KBM-7 (cell line): Measurements from ENCODE around the gene FAM8A1.

Source experiments
- DNase-seq: peaks from one replicate; pipeline ENCODE4 v3.0.0-alpha.2; 2015
- in situ Hi-C: fragments of 300-500 bp; cut with MboI; formaldehyde crosslinking; loops from 2 replicates; pipeline ENCODE4 v1.14.3; 2020; ENCODE audit warnings: low sequenced_read_pairs, low pct_unique_long_range_greater_than_20kb, mixed read lengths

FAM8A1 gene

GRCh38 chr6:17596085-17596484, 4.0 kb upstream of the FAM8A1 start:
- DNase-seq: no peak
- in situ Hi-C loops: loop anchor here (25.0 kb wide), 2 partner anchors 216 to 434 kb away; no protein-coding TSS in a partner anchor

DNA sequence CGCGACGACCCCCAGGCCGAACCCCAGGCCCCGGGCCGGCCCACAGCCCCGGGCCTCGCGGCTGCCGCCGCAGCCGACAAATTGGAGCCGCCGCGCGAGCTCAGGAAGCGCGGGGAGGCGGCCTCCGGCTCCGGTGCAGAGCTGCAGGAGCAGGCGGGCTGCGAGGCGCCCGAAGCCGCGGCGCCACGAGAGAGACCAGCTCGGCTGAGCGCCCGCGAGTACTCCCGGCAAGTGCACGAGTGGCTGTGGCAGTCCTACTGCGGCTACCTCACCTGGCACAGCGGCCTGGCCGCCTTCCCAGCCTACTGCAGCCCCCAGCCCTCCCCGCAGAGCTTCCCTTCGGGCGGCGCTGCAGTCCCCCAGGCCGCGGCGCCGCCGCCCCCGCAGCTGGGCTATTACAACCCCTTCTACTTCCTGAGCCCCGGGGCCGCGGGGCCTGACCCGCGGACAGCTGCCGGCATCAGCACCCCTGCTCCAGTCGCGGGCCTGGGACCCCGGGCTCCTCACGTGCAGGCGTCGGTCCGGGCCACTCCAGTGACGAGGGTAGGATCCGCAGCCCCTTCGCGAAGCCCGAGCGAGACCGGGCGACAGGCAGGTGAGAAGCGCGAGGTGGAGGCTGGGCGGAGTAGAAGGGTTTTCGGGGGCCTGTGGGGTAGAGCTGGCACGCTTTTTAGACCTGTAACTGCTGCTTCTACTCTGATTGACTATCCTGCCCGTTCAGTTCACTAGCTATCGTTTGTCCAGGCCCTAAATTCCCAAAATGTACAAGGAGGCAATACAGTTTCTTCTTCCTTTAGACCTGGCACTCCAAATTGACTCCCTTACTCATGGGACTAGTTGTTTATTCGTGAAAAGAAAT, 654 bp downstream of the FAM8A1 start:
- DNase-seq: peak; percentile 64
- in situ Hi-C loops: no loop called here

DNA sequence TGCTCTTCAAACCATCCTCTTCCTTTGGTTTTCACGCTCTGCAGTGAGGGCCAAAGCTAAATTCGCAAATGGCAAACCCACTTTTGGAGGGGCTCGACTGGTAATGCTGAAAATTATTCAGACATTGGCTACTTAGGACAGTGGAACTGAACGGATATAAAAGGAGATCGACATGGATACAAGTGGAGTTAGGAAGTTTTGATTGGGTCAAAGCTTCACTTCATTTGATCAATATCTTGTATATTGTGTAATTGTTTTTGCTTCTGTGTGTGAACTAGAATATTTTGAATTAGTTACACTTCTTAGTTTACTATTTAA, 1.2 kb downstream of the FAM8A1 start:
- DNase-seq: no peak
- in situ Hi-C loops: no loop called here

DNA sequence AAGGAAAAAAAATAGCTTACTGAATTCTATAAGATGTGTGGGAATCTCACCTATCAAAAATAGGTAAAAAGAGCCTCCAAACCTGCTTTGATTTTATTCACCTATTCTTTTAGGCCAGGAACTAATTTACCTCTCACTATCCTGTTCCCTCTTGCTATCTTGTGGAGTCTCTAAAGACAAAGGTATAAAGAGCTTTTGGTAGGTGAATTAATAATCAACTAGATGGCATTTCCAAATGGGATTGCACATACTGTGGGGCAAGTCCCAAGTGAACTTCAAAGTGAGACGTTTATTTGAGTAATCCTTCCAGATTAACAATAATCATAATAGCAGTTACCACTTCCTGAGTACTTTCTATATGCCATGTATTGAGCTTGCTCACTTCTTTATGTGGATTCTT, 2.8 kb downstream of the FAM8A1 start:
- DNase-seq: no peak
- in situ Hi-C loops: no loop called here

DNA sequence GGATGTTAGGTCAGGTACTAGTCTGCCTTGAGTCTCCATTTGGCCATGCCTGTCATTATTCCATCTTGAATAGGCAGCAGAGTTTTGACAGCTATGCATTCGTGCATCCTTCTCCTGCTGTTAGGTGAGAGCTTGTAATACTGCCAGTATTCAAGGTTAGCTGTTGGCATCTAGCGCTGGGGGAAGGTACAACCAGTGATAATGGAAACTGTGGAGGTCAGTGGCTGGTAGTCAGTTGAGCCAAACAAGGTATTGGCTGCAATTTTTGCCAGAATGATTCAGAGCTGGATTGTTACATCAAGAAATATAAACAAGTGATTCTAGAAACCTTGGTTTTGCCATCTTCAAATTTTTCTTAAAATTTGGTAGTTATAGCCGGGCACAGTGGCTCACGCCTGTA, 6.5 kb downstream of the FAM8A1 start:
- in situ Hi-C loops: no loop called here
- DNase-seq: no peak

- DNase-seq: no peak
These were observed 10.7 kb downstream of the FAM8A1 start for GRCh38 chr6:17610835-17611234.

DNA sequence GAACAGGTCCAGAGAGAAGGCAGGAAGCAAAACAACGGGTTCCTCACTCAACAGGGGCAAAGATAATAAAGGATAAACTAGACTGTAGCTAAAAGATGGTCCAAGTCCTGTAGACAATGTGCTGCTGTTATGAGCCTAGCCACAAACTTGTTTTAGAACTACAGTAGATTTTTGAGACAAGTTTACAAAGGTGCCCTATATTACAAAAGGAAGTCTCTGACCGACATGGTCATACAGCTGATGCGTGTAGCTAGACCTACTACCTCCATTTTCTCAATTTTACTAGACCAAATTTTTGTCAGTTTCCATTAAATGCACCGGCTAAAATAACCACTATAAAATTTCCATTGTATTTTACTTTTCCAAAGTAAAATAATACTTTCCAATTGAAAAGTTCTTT, 11.9 kb downstream of the FAM8A1 start:
- in situ Hi-C loops: no loop called here

More at GRCh38 chr6:17610835-17611234, 10.7 kb downstream of the FAM8A1 start:
- in situ Hi-C loops: no loop called here

GRCh38 chr6:17615794-17616193, 15.7 kb downstream of the FAM8A1 start:
- DNase-seq: no peak
- in situ Hi-C loops: no loop called here

More for the DNA sequence above, 11.9 kb downstream of the FAM8A1 start:
- DNase-seq: no peak

- DNase-seq: no peak
- in situ Hi-C loops: no loop called here
These were observed 20.9 kb downstream of the FAM8A1 start for GRCh38 chr6:17621003-17621402.

- in situ Hi-C loops: no loop called here
- no peak for DNase-seq
These were observed 22.0 kb downstream of the FAM8A1 start for GRCh38 chr6:17622144-17622543.

DNA sequence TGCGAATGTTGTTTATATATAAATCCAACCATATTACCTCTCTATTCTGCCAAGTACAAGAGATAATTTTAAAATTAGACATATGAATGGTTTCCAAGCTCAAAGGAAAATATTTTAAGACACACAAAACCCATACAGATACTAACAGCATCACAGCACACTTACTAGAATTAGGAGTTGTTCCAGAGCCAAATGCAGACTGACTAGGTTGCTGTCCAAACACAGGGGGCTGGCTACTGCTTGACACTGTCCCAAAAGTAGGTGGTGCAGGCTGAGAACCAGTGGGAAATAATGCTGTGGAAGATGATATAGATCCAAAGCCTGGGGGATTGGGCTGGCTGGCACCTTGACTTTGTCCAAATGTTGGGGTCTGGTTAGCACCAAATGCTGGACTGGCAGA, 24.3 kb downstream of the FAM8A1 start:
- no peak for DNase-seq
- in situ Hi-C loops: no loop called here

- in situ Hi-C loops: no loop called here
- no peak for DNase-seq
These were observed 28.8 kb downstream of the FAM8A1 start for GRCh38 chr6:17628873-17629272.

- no peak for DNase-seq
- in situ Hi-C loops: no loop called here
These were observed 29.9 kb downstream of the FAM8A1 start for GRCh38 chr6:17629824-17630510.

GRCh38 chr6:17630511-17631073, 30.5 kb downstream of the FAM8A1 start:
- in situ Hi-C loops: no loop called here
- no peak for DNase-seq

- in situ Hi-C loops: no loop called here
- no peak for DNase-seq
These were observed 32.8 kb downstream of the FAM8A1 start for GRCh38 chr6:17632934-17633333.

DNA sequence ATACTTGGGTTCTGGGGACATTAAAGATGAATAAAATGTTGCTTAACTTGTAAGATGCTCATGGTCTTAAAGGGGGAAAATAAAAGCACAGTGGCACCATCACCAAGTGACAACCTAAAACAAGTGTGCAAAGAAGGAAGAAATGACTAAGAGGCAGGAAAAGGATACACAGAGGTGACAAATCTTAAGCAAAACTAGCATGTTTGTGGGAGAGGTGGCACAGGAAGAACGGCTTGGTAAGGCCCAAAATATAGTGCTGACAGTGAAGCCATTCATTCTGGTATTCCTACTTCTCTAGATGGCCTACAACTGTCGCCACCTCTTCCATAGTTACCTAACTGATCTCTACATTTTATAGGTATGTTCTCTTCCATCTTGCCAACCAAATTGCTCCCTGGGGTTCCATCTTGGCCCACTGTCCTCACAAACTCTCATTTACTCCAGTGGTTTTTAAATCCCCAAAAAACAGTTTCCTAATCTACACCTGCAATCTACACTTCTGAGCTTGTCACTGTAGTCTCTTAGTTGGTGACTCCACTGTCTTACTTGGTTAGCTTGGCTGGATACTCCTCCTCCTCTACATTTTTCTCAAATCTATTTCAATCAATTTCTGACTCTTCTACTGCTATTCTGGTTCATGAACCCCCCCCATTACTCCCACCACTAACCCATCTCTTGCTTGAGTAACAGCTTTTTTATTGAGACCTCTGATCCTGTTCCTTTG, 33.5 kb downstream of the FAM8A1 start:
- in situ Hi-C loops: no loop called here
- DNase-seq: no peak

DNA sequence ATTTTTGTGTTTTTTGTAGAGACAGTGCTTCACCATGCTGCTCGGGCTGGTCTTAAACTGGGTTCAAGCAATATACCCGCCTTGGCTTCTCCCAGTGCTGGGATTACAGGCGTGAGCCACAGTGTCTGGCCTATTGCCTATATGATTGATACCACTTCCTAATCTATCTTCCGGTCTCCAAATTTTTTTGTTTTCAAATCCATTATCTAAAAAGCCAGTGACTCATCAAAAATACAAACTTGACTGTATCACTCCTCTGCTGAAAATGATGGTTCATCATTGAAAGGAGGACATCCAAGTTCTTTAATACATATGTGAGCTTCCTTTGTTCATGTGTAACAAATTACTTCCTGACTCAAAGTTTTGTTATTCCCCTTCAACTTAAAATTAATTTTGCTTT, 35.5 kb downstream of the FAM8A1 start:
- in situ Hi-C loops: no loop called here
- DNase-seq: no peak

- DNase-seq: no peak
- in situ Hi-C loops: no loop called here
These were observed 38.2 kb downstream of the FAM8A1 start for GRCh38 chr6:17638212-17638715.

DNA sequence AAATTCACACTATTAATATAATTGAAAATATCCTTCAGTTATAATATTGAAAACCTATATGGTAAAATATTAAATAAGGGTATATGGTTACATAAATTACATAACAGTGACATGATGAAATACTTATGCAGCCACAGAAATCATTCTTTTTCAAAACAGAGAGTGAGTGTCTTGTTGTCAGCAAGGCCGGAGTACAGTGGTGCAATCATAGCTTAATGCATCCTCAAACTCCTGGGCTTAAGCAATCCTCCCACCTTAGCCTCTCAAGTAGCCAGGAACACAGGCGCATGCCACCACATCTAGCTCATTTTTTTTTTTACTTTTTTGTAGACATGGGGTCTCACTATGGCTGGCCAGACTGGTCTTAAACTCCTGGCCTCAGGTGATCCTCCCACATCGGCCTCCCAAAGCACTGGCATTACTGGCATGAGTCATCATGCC, 40.4 kb downstream of the FAM8A1 start:
- in situ Hi-C loops: no loop called here
- no peak for DNase-seq
